DOHH2 (cell line): ENCODE measurements around the gene GASK1A.

Source experiments
- H3F3A ChIP-seq: fragments of 200-600 bp; sonication (generic), shearing (Covaris generic); 2 replicates; pipeline ENCODE4 v1.6.0; 2016; ENCODE audit warnings: antibody characterized with exemption, mild to moderate bottlenecking; ENCODE audit not compliant: control insufficient read depth, insufficient read depth
- H3K27ac ChIP-seq: fragments of 200-600 bp; sonication (generic); 2 replicates; pipeline ENCODE4 v1.5.1; 2014; ENCODE audit warnings: low read depth, mild to moderate bottlenecking, low read length, moderate library complexity
- H3K27me3 ChIP-seq: fragments of 200-600 bp; sonication (generic); 2 replicates; pipeline ENCODE4 v1.6.1; 2014; ENCODE audit warnings: mild to moderate bottlenecking, low read length, mixed read lengths; ENCODE audit not compliant: control insufficient read depth
- H3K36me3 ChIP-seq: fragments of 200-600 bp; sonication (generic); 2 replicates; pipeline ENCODE4 v1.6.1; 2014; ENCODE audit warnings: mild to moderate bottlenecking, low read length, moderate library complexity, mixed read lengths; ENCODE audit not compliant: control insufficient read depth
- H3K4me1 ChIP-seq: fragments of 200-600 bp; sonication (generic); 2 replicates; pipeline ENCODE4 v1.6.1; 2014; ENCODE audit warnings: mild to moderate bottlenecking, low read length, mixed read lengths; ENCODE audit not compliant: control insufficient read depth
- H3K4me2 ChIP-seq: fragments of 200-600 bp; sonication (generic); 2 replicates; pipeline ENCODE4 v1.6.0; 2014; ENCODE audit warnings: mild to moderate bottlenecking, low read length, moderate library complexity
- H3K4me3 ChIP-seq: fragments of 200-600 bp; sonication (generic); 2 replicates; pipeline ENCODE4 v1.5.1; 2014; ENCODE audit warnings: mild to moderate bottlenecking, low read length, mixed read lengths
- H3K79me2 ChIP-seq: fragments of 200-600 bp; sonication (generic); 2 replicates; pipeline ENCODE4 v1.6.1; 2014; ENCODE audit warnings: mild to moderate bottlenecking, low read length, mixed read lengths; ENCODE audit not compliant: control insufficient read depth
- H3K9me2 ChIP-seq: fragments of 200-600 bp; sonication (generic); replicated peaks from 2 replicates; pipeline ENCODE4 v1.6.1; 2014; ENCODE audit warnings: mild to moderate bottlenecking, low read length, mixed read lengths; ENCODE audit not compliant: control insufficient read depth
- H3K9me3 ChIP-seq: fragments of 200-600 bp; sonication (generic); 2 replicates; pipeline ENCODE4 v1.6.1; 2014; ENCODE audit warnings: antibody characterized with exemption, low read length, mixed read lengths; ENCODE audit not compliant: control insufficient read depth, insufficient read depth
- H4K20me1 ChIP-seq: fragments of 200-600 bp; sonication (generic); 2 replicates; pipeline ENCODE4 v1.6.0; 2014; ENCODE audit warnings: low read depth, mild to moderate bottlenecking, antibody characterized with exemption, low read length, moderate library complexity; ENCODE audit not compliant: control insufficient read depth, insufficient read depth
- CTCF ChIP-seq: fragments of 200-600 bp; sonication (generic); IDR thresholded peaks from one replicate; pipeline ENCODE4 v1.5.1; 2014; ENCODE audit warnings: antibody characterized with exemption, mild to moderate bottlenecking, low read depth, low read length; ENCODE audit not compliant: poor library complexity, severe bottlenecking
- EZH2phosphoT487 ChIP-seq: fragments of 200-600 bp; sonication (generic); IDR thresholded peaks from 2 replicates; pipeline ENCODE4 v1.6.1; 2017; ENCODE audit warnings: borderline replicate concordance, mild to moderate bottlenecking, antibody characterized with exemption, low read length, moderate library complexity, mixed read lengths

GASK1A gene

DNA sequence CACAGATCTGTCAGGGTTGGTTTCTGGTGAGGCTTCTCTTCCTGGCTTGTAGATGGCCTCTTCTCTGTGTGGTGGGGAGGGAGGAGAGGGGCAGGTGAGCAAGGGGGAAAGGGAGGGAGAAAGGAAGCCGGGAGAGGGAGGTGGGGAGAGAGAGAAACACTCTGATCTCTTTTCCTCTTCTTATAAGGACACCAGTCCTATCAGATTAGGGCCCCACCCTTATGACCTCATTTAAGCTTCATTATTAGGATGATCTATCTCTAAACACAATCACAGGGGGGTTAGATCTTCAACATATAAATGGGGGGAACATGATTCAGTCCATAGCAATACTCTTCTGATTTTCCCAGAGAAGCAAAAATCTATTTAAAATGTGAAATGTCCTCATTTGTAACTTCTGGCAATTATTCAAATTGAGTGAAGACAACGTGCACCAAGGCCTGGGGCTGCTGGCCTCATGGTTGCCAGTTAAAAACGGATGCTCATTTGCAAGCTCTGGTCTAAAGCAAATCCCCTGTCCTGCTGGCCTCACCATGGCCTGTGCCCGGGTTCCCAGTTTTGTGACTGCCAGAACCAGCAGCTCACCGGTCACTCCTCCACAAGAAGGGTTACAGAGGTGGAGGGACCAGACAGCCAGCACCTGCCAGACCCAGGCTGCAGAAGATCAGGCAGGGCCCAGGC is 118.4 kb downstream of the GASK1A start:
- no peaks in the 10 kb centered on the region for H4K20me1 ChIP-seq
- no peaks in the 10 kb centered on the region for H3K36me3 ChIP-seq
- no peaks in the 10 kb centered on the region for H3K79me2 ChIP-seq
- no peak for TF ChIP-seq CTCF
- no peak for TF ChIP-seq EZH2phosphoT487
- H3K27ac ChIP-seq, result no peak overlapping the region
- H3K4me2 ChIP-seq, result no peak overlapping the region
- H3K4me1 ChIP-seq, result no peaks in the 10 kb centered on the region
- no peaks in the 10 kb centered on the region for H3K9me2 ChIP-seq
- H3K9me3 ChIP-seq, result no peaks in the 10 kb centered on the region
- H3K4me3 ChIP-seq, result no peak overlapping the region
- H3F3A ChIP-seq, result no peaks in the 10 kb centered on the region
- H3K27me3 ChIP-seq, result peaks cover 3% of the 10 kb centered on the region; the same call in 1 of the 2 replicates

DNA sequence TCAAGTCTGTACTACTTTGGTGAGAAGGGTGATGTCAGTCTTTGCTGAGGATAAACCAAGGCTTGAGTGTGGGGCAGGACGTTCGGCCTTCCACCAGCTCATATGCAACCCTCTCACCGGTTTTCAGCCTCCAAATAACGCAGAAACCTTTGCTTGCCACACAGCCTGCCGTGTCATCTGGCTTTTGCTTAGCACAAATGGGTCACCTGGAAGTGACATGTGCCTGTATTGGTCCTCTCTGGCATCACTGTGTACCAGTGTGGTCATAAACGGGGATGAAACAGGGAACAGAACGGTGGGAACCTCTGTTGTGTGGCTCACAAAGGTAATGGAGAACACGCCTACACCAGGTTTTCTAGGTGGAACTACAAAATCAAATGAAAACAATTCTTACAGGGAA is 119.7 kb downstream of the GASK1A start:
- Histone ChIP-seq H3K27me3 (peaks cover 3% of the 10 kb centered on the region; the same call in 1 of the 2 replicates), H3K9me2 (no peaks in the 10 kb centered on the region), H3K36me3 (no peaks in the 10 kb centered on the region), H3K4me2 (no peak overlapping the region), H3K4me3 (no peak overlapping the region), H3K4me1 (no peaks in the 10 kb centered on the region), H3K9me3 (no peaks in the 10 kb centered on the region), H3K79me2 (no peaks in the 10 kb centered on the region), H4K20me1 (no peaks in the 10 kb centered on the region), H3F3A (no peaks in the 10 kb centered on the region), H3K27ac (no peak overlapping the region)
- no peak for TF ChIP-seq CTCF
- TF ChIP-seq EZH2phosphoT487, result no peak

- TF ChIP-seq CTCF (no peak), EZH2phosphoT487 (no peak)
- Histone ChIP-seq H3F3A (no peaks in the 10 kb centered on the region), H4K20me1 (no peaks in the 10 kb centered on the region), H3K4me3 (no peak overlapping the region), H3K27me3 (peaks cover 7% of the 10 kb centered on the region; the same call in 1 of the 2 replicates), H3K79me2 (no peaks in the 10 kb centered on the region), H3K27ac (no peak overlapping the region), H3K4me1 (no peaks in the 10 kb centered on the region), H3K9me3 (no peaks in the 10 kb centered on the region), H3K4me2 (no peak overlapping the region), H3K36me3 (no peaks in the 10 kb centered on the region), H3K9me2 (no peaks in the 10 kb centered on the region)
Measured at GRCh38 chr3:43102773-43103480, 123.8 kb downstream of the GASK1A start.
